ENCODE results near the gene FAM120B.

Gene FAM120B

DNA sequence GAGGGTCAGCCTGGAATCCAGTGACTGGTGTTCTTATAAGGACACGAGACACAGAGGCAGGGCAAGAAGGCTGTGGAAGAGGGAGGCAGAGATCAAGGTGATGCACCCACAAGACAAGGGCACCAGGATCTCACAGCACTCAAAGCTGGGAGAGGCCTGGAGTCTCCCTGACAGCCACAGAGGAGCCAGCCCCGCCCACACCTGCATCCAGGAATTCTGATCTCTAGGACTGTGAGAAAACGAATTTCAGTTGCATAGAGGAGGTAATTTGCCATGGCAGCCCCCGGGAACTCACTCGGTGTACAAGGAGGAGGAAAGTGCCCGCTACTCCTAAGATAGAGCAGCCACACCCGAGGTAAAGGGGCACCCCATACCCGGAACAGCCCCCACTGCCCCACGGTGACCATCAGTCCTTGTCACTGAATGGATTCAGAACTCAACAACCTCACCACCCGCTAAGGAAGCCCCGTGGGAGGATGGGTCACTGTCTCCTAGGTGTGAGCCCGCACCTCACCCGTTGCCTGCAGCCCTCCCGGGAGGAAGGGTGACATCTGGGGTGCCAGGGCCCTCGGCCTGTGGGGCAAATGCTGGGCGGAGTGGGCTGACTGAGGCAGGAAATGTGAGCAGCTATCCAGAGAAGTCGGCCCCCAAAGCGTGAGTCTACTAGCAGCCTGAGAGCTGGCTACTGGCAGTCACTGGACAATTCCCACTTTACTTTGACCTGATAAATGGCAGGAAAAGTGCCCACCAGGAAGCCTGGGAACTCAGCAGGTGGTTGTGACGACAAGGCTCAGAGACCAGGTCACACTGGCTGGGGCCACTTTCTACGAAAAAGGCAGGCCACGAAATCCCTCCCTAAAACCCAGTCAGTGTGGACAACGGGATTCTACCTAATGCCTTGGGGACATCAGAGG is 38.1 kb upstream of the FAM120B start:
- H3K4me3 ChIP-seq (ENCODE audit: low read depth, low read length), result no peak overlapping the region
- in situ Hi-C loops (cut with HindIII; ENCODE audit: low sequenced_read_pairs), result no loop called here
- TF ChIP-seq, protein P1, sequence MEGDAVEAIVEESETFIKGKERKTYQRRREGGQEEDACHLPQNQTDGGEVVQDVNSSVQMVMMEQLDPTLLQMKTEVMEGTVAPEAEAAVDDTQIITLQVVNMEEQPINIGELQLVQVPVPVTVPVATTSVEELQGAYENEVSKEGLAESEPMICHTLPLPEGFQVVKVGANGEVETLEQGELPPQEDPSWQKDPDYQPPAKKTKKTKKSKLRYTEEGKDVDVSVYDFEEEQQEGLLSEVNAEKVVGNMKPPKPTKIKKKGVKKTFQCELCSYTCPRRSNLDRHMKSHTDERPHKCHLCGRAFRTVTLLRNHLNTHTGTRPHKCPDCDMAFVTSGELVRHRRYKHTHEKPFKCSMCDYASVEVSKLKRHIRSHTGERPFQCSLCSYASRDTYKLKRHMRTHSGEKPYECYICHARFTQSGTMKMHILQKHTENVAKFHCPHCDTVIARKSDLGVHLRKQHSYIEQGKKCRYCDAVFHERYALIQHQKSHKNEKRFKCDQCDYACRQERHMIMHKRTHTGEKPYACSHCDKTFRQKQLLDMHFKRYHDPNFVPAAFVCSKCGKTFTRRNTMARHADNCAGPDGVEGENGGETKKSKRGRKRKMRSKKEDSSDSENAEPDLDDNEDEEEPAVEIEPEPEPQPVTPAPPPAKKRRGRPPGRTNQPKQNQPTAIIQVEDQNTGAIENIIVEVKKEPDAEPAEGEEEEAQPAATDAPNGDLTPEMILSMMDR (IDR thresholded peaks at IDR 0.05; ENCODE audit: low read depth, low read length), result no peak
- no peak for DNase-seq (ENCODE audit: low read depth, low spot score)

DNA sequence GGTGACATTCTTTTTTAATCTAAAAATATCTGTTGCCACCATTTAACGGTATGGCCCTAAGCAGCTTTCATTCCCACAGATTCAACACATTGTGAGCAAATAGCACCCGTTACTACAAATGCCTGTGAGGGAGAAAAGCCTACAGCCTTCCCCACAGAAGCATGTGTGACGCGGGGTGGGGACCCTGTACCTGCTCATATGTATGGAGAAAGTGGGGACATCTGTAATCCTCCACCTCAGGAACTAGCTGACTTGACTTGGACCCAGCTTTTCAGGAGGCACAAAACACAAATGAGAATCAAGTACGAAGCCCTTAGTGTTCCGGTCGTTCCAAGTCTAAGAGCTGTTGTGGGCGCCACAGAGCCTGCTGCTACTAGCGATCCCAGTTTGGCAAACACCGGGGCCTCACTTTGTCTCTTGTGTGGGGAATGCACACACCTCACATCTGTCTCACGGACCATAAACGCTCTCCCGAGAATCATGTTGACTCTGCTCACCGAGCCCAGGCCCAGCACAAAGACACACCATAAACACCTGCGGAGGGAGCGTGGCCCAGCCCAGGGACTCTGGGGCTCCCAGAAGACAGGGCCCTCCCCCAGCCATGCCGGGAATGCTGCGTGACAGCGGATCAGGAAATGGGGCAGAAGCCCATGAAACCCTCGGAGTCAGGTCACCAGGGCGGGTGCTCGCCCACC is 37.3 kb upstream of the FAM120B start:
- no peak overlapping the region for H3K4me3 ChIP-seq (ENCODE audit: low read depth, low read length)
- in situ Hi-C loops (cut with HindIII; ENCODE audit: low sequenced_read_pairs), result no loop called here
- TF ChIP-seq, protein P1 (IDR thresholded peaks at IDR 0.05; ENCODE audit: low read depth, low read length), result no peak
- DNase-seq (ENCODE audit: low read depth, low spot score), result no peak

DNA sequence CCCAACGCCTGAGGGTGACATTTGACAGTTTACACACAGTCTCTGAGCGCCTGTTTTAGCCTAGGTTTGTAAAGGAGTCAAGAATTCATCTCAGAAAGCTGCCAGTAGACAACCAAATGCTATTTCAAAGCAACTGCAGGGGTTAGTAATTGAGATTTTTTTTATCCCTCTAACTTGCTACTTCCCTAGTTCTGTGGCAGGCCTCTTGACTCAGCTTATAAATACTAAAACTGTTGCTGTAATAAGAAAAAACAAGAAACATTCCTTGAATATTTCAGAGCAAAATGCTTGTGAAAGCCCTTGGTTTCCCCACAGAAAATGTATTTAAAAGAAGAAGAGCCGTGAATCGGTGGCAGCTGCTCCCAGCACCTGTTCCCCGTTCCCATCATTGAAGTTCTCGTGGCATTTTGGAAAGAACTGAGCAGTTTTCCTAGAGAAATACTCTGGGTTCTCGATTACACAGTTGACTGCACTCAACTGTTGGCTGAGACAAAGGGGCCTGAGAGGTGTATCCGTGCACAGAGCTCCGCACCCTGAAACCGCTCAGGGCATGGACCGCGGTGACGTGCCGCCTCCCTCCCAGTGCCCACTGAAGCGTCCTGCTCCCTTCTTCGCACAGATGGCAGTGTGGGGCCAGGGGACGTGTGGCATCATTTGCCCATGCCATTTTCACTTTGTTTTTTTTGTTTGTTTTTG is 36.6 kb upstream of the FAM120B start:
- no peak for DNase-seq (ENCODE audit: low read depth, low spot score)
- in situ Hi-C loops (cut with HindIII; ENCODE audit: low sequenced_read_pairs), result no loop called here

DNA sequence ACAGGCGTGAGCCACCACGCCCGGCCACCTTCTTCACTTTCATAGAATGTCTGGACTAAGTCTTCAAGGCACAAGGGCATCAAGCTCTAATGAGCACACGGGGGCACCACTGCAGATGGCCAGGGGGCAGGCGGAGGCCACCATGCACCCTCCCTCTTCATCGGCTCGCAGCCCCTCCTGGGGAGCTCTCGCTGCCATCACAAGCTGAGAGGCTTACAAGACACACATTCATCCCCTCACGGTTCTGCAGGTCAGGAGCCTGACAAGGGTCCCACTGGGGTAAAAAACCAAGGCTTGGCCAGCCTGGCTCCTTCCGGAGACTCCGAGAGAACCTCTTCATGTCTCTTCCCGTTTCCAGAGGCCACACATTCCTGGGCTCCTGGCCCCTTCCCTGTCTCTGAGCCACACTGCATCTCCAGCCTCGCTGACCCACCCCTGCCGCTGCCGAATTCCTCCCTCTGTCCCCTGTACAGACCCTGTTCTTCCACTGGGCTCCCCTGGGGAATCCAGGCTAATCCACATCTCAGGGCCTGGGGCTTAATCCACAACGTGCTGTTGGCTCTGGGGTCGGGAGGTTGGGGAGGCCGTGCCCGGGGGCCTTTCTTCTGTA is 35.5 kb upstream of the FAM120B start:
- DNase-seq (ENCODE audit: low read depth, low spot score), result no peak
- in situ Hi-C loops (cut with HindIII; ENCODE audit: low sequenced_read_pairs), result no loop called here
- TF ChIP-seq, protein P1 (IDR thresholded peaks at IDR 0.05; ENCODE audit: low read depth, low read length), result no peak
- H3K4me3 ChIP-seq (ENCODE audit: low read depth, low read length), result no peak overlapping the region

More for the DNA sequence above, 36.6 kb upstream of the FAM120B start:
- TF ChIP-seq, protein P1 (IDR thresholded peaks at IDR 0.05; ENCODE audit: low read depth, low read length), result no peak
- no peak overlapping the region for H3K4me3 ChIP-seq (ENCODE audit: low read depth, low read length)

DNA sequence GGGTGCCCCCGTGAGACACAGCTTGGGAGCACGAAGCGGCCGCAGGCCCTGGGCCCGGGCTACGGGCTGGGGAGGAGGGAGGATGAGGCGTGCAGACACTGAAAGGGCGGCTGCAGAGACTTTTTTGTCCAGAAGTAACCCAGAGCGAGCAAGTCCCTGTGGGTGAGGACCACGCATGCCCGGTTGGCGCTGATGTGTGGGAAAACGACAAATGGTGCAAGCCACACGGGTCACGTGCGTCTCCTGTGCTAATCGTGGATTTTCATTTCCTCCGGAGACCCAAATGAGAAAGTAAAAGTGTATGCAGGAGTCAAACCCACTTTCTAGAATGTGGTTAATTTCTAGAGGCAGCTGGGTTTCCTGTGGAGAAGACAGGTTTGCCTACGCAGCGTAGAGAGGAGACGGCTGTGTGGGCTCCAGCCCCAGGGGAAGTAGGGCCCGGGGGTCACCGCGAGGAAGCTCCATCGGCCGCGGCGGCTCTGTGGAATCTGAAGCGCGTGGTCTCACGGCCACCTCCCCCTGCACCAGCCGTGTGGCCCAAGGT is 34.7 kb upstream of the FAM120B start:
- no peak overlapping the region for H3K4me3 ChIP-seq (ENCODE audit: low read depth, low read length)
- TF ChIP-seq, protein P1 (IDR thresholded peaks at IDR 0.05; ENCODE audit: low read depth, low read length), result no peak
- in situ Hi-C loops (cut with HindIII; ENCODE audit: low sequenced_read_pairs), result no loop called here
- no peak for DNase-seq (ENCODE audit: low read depth, low spot score)

Data from astrocyte of the spinal cord (primary cell).